ENCODE data around the gene ADCY3.

GRCh38 chr2:24924732-24925131 is 4.7 kb upstream of the ADCY3 start:
- TF ChIP-seq POLR2A (IDR thresholded peaks at IDR 0.05; ENCODE audit: low read depth, low read length) (no peak), POLR2AphosphoS5 (IDR thresholded peaks at IDR 0.05; ENCODE audit: low read depth, low read length) (no peak), TAF1 (IDR thresholded peaks at IDR 0.05; ENCODE audit: borderline replicate concordance, low read depth, low read length) (no peak)

Measured in GM12892 (cell line).